IMR-90 (cell line): ENCODE measurements around the gene CHD6.

Experiments
- BHLHE40 ChIP-seq: fragments of 150-350 bp; IDR thresholded peaks from 2 replicates; pipeline ENCODE4 v1.6.1; 2016; ENCODE audit warnings: mild to moderate bottlenecking, low read depth, low read length
- CEBPB ChIP-seq: IDR thresholded peaks from 2 replicates; pipeline ENCODE4 v1.6.1; 2012; ENCODE audit warnings: low read depth, low read length, improper control_type of control experiment
- CHD1 ChIP-seq: IDR thresholded peaks from 2 replicates; pipeline ENCODE4 v1.6.1; 2012; ENCODE audit warnings: low read depth, low read length, improper control_type of control experiment
- CTCF ChIP-seq: conservative IDR thresholded peaks from 2 replicates; pipeline ENCODE4 v1.5.1; 2012; ENCODE audit warnings: mild to moderate bottlenecking, low read depth, low read length, improper control_type of control experiment
- ELK1 ChIP-seq: fragments of 150-350 bp; IDR thresholded peaks from 2 replicates; pipeline ENCODE4 v1.6.1; 2016; ENCODE audit warnings: low read depth, mild to moderate bottlenecking, low read length, moderate library complexity, borderline replicate concordance
- MAFK ChIP-seq: IDR thresholded peaks from 2 replicates; pipeline ENCODE4 v1.6.1; 2012; ENCODE audit warnings: low read depth, low read length, improper control_type of control experiment
- POLR2A ChIP-seq: IDR thresholded peaks from 2 replicates; pipeline ENCODE4 v1.6.1; 2012; ENCODE audit warnings: mild to moderate bottlenecking, low read depth, low read length
- RAD21 ChIP-seq: IDR thresholded peaks from 2 replicates; pipeline ENCODE4 v1.6.1; 2012; ENCODE audit warnings: low read length, improper control_type of control experiment
- RCOR1 ChIP-seq: IDR thresholded peaks from 2 replicates; pipeline ENCODE4 v1.6.1; 2012; ENCODE audit warnings: mild to moderate bottlenecking, low read length, improper control_type of control experiment; ENCODE audit not compliant: insufficient replicate concordance
- RFX5 ChIP-seq: IDR thresholded peaks from 2 replicates; pipeline ENCODE4 v1.8.0; 2012; ENCODE audit warnings: low read depth, mild to moderate bottlenecking, low read length, moderate library complexity
- SMC3 ChIP-seq: fragments of 150-350 bp; IDR thresholded peaks from 2 replicates; pipeline ENCODE4 v1.6.1; 2016; ENCODE audit warnings: low read depth, mild to moderate bottlenecking, antibody characterized with exemption, low read length, moderate library complexity
- USF2 ChIP-seq: fragments of 150-350 bp; IDR thresholded peaks from 2 replicates; pipeline ENCODE4 v1.6.1; 2017; ENCODE audit warnings: mild to moderate bottlenecking, antibody characterized with exemption, low read length, low read depth

GRCh38 chr20:41643504-41643938 lies 25.3 kb upstream of the CHD6 start:
- TF ChIP-seq RAD21 (no peak), CTCF (no peak), MAFK (peak; percentile 42; the same call in 1 of the 2 replicates), ELK1 (no peak), SMC3 (no peak), CEBPB (no peak), POLR2A (no peak), BHLHE40 (no peak), USF2 (no peak), RCOR1 (no peak), CHD1 (no peak), RFX5 (no peak)
